ENCODE data around the gene TBC1D22B.
"Not testable (repeated sequence)": the region's sequence is repeated elsewhere in the genome, so short reads cannot be mapped to it uniquely, and the experiment has no call there.

Gene TBC1D22B

GRCh38 chr6:37324131-37325033 is 66.8 kb downstream of the TBC1D22B start:
- H3K27ac ChIP-seq (ENCODE audit: extremely low read depth, low read depth, low read length): no peak overlapping the region
- peaks cover 0 to 45% of the 10 kb centered on the region in 2 experiments; a peak in 2 of 3 replicates for H3K36me3 ChIP-seq (ENCODE audit: control insufficient read depth in 2 of 2, insufficient read depth in 1 of 2, low read length in 2 of 2)
- no peaks in the 10 kb centered on the region for H3K9me3 ChIP-seq (ENCODE audit: control insufficient read depth, insufficient read depth, low read depth, low read length)
- ChIA-PET CTCF (interaction anchor here (0.9 to 4.7 kb wide), 23 partner anchors 12 to 368 kb away, joined by 3 to 103 read pairs (median 5); no protein-coding TSS in a partner anchor), POLR2A (no interaction called here)
- TF ChIP-seq SP7 (tag by site-specific recombination; IDR thresholded peaks at IDR 0.05): no peak
- TF ChIP-seq PRDM10 (tag by site-specific recombination; IDR thresholded peaks at IDR 0.05): peak; percentile 53
- no peak for TF ChIP-seq HOXD13 (CRISPR knock-in tag; IDR thresholded peaks at IDR 0.05; ENCODE audit: borderline replicate concordance)
- peak; percentile 76; the same call in 1 of the 2 replicates for TF ChIP-seq ZNF664 (tag by site-specific recombination; IDR thresholded peaks at IDR 0.05)
- peaks cover 3% of the 10 kb centered on the region; the same call in 1 of the 2 replicates for H3K4me1 ChIP-seq (ENCODE audit: control insufficient read depth, insufficient read depth, low read length)
- no peak overlapping the region for H3K4me3 ChIP-seq (ENCODE audit: low read depth, low read length)

DNA sequence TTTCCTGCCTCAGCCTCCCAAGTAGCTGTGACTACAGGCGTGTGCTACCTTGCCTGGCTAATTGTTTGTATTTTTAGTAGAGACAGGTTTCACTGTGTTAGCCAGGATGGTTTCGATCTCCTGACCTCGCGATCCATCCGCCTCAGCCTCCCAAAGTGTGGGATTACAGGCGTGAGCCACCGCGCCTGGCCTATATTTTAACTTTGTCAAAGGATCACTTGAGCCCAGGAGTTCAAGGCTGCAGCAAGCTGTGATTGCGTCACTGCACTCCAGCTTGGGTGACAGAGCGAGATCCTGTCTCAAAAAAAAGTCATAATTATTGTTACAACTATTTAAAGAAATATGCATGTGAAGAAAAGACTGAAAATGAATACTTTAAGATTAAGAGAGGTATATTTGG is 72.8 kb downstream of the TBC1D22B start:
- CTCF ChIA-PET: not testable (repeated sequence)
- POLR2A ChIA-PET: interaction anchor here (0.7 kb wide), 1 partner anchor 1201 kb away, joined by 6 read pairs; no protein-coding TSS in a partner anchor
- H3K36me3 ChIP-seq (ENCODE audit: control insufficient read depth in 2 of 2, insufficient read depth in 1 of 2, low read length in 2 of 2): peaks cover 6 to 34% of the 10 kb centered on the region in 2 experiments

DNA sequence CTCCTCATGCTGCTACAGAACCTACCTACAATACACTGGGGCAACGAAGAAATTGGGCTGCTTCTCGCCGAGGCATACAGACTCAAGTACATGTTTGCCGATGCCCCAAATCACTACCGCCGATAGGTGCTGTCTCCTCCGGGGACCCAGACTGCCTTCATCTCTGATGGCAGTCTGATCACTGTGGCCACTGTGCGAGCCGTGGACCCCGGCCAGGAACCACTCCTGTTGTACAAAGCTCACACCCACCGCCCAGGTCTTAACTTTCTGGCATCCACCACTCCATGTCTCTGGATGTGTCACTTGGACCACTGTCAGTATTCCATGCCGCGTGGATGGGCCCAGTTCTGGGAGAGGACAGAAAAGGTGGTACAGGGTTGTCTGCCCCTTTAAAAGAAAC is 73.5 kb downstream of the TBC1D22B start:
- Histone ChIP-seq H3K4me1 (ENCODE audit: control insufficient read depth, insufficient read depth, low read length) (no peaks in the 10 kb centered on the region), H3K4me3 (ENCODE audit: low read depth, low read length) (no peak overlapping the region), H3K27ac (ENCODE audit: extremely low read depth, low read depth, low read length) (no peak overlapping the region), H3K9me3 (ENCODE audit: control insufficient read depth, insufficient read depth, low read depth, low read length) (no peaks in the 10 kb centered on the region), H3K36me3 (ENCODE audit: control insufficient read depth in 2 of 2, insufficient read depth in 1 of 2, low read length in 2 of 2) (peaks cover 6 to 34% of the 10 kb centered on the region in 2 experiments)
- TF ChIP-seq ZNF23 (tag by site-specific recombination; IDR thresholded peaks at IDR 0.05; ENCODE audit: borderline replicate concordance) (no peak), ZNF302 (tag by site-specific recombination; IDR thresholded peaks at IDR 0.05; ENCODE audit: low read depth) (no peak), ZNF140 (tag by site-specific recombination; IDR thresholded peaks at IDR 0.05) (no peak), ZBTB10 (tag by site-specific recombination; IDR thresholded peaks at IDR 0.05) (no peak), ZNF629 (tag by site-specific recombination; IDR thresholded peaks at IDR 0.05) (no peak), ZNF555 (tag by site-specific recombination; conservative IDR thresholded peaks at IDR 0.05) (no peak)
- ChIA-PET POLR2A (no interaction called here), CTCF (no interaction called here)

More for the DNA sequence above, 72.8 kb downstream of the TBC1D22B start:
- not testable (repeated sequence) for H3K4me3 ChIP-seq (ENCODE audit: low read depth, low read length); H3K27ac ChIP-seq (ENCODE audit: extremely low read depth, low read depth, low read length); H3K4me1 ChIP-seq (ENCODE audit: control insufficient read depth, insufficient read depth, low read length); H3K9me3 ChIP-seq (ENCODE audit: control insufficient read depth, insufficient read depth, low read depth, low read length)

Measured in HEK293 (cell line).